CD4-positive, alpha-beta T cell treated with Interleukin-12 subunit alpha and Interleukin-12 subunit beta, for 1 hour (primary cell): ENCODE results near the gene PCDHA6.
"Not testable (repeated sequence)": the region's sequence is repeated elsewhere in the genome, so short reads cannot be mapped to it uniquely, and the experiment has no call there.

Experiments
- DNase-seq: peaks from one replicate; pipeline ENCODE4 v3.0.0-alpha.2; 2020

Gene PCDHA6, protein sequence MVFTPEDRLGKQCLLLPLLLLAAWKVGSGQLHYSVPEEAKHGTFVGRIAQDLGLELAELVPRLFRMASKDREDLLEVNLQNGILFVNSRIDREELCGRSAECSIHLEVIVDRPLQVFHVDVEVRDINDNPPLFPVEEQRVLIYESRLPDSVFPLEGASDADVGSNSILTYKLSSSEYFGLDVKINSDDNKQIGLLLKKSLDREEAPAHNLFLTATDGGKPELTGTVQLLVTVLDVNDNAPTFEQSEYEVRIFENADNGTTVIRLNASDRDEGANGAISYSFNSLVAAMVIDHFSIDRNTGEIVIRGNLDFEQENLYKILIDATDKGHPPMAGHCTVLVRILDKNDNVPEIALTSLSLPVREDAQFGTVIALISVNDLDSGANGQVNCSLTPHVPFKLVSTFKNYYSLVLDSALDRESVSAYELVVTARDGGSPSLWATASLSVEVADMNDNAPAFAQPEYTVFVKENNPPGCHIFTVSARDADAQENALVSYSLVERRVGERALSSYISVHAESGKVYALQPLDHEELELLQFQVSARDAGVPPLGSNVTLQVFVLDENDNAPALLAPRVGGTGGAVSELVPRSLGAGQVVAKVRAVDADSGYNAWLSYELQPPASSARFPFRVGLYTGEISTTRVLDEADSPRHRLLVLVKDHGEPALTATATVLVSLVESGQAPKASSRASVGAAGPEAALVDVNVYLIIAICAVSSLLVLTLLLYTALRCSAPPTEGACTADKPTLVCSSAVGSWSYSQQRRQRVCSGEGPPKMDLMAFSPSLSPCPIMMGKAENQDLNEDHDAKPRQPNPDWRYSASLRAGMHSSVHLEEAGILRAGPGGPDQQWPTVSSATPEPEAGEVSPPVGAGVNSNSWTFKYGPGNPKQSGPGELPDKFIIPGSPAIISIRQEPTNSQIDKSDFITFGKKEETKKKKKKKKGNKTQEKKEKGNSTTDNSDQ

GRCh38 chr5:140827704-140828361 is at the start of gene PCDHA6:
TSS of gene PCDHA6 (plus strand) at chr5:140827960. CDS start at chr5:140828092, 132 bp downstream.
- DNase-seq, result no peak

DNA sequence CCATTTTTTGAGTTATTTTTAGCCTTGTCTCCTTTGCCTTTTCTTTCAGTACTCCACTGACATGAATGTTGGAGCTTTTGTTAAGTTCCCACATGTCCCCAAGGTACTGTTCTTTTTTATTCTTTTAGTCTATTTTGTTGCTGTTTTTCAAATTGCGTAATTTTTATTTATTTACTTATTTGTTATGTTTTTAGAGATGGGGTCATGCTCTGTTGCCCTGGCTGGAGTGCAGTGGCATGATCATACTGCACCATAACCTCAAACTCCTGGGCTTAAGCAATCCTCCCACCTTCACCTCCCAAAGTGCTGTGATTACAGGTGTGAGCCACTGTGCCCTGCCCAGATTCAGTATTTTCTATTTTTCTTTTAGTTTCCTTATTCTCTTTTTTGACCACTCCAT is 47.2 kb upstream of the PCDHA6 start:
- no peak for DNase-seq

DNA sequence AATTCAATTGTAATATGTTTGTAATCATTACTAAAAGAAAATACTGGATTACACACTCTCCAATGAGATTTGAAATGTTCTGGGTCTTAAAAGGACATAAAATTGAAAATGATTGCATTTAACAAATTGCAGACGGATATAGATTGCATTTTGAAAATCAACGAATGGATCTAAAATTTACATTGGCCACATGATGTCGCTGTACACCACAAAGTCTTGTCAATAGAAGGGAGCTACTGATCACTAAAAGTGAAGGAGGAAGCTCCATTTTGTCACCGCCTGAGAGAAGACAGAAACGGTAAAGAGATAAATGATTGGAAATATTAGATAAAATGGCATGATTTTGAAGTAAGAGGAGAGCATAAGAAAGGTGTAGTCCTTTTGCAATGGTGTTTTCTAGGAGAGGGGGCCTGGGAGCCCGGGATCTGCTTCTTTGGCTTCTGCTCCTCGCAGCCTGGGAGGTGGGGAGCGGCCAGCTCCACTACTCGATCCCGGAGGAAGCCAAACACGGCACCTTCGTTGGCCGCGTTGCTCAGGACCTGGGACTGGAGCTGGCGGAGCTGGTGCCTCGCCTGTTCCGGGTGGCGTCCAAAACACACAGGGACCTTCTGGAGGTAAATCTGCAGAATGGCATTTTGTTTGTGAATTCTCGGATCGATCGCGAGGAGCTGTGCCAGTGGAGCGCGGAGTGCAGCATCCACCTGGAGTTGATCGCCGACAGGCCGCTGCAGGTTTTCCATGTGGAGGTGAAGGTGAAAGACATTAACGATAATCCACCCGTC is 41.7 kb upstream of the PCDHA6 start, which contains the start of gene PCDHA1:
Gene PCDHA1, plus strand, starts transcription at position 236 of the 782 bp plus-strand sequence.
- no peak for DNase-seq

DNA sequence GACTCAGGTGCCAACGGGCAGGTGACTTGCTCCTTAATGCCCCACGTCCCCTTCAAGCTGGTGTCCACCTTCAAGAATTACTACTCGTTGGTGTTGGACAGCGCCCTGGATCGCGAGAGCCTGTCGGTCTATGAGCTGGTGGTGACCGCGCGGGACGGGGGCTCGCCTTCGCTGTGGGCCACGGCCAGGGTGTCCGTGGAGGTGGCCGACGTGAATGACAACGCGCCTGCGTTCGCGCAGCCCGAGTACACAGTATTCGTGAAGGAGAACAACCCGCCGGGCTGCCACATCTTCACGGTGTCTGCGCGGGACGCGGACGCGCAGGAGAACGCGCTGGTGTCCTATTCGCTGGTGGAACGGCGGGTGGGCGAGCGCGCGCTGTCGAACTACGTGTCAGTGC is 40.3 kb upstream of the PCDHA6 start:
- DNase-seq, result not testable (repeated sequence)

GRCh38 chr5:140787849-140788504 is 39.8 kb upstream of the PCDHA6 start:
- not testable (repeated sequence) for DNase-seq

GRCh38 chr5:140791089-140791488 is 36.7 kb upstream of the PCDHA6 start:
- no peak for DNase-seq

GRCh38 chr5:140794595-140795258 is 33.0 kb upstream of the PCDHA6 start, which contains the start of gene PCDHA2:
TSS of gene PCDHA2 (plus strand) at chr5:140794852.
- no peak for DNase-seq

DNA sequence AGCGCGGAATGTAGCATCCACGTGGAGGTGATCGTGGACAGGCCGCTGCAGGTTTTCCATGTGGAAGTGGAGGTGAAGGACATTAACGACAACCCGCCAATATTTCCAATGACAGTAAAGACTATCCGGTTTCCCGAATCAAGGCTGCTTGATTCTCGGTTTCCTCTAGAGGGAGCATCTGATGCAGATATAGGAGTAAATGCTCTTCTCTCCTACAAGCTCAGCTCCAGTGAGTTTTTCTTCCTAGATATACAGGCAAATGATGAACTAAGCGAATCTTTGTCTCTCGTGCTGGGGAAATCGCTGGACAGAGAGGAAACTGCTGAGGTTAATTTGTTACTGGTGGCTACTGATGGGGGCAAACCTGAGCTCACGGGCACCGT is 32.5 kb upstream of the PCDHA6 start:
- DNase-seq, result no peak

DNA sequence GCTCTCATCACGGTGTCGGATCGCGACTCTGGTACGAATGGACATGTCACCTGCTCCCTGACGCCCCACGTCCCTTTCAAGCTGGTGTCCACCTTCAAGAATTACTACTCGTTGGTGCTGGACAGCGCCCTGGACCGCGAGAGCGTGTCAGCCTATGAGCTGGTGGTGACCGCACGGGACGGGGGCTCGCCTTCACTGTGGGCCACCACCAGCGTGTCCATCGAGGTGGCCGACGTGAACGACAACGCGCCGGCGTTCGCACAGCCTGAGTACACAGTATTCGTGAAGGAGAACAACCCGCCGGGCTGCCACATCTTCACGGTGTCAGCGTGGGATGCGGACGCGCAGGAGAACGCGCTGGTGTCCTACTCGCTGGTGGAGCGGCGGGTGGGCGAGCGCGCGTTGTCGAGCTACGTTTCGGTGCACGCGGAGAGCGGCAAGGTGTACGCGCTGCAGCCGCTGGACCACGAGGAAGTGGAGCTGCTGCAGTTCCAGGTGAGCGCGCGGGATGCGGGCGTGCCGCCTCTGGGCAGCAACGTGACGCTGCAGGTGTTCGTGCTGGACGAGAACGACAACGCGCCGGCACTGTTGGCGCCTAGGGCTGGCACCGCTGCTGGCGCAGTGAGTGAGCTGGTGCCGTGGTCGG is 31.6 kb upstream of the PCDHA6 start:
- DNase-seq, result not testable (repeated sequence)

GRCh38 chr5:140796718-140797095 is 31.1 kb upstream of the PCDHA6 start:
- DNase-seq, result no peak

GRCh38 chr5:140800816-140801493 is 26.8 kb upstream of the PCDHA6 start, which contains the start of gene PCDHA3:
TSS of gene PCDHA3 (plus strand) at chr5:140801057.
- DNase-seq, result no peak

DNA sequence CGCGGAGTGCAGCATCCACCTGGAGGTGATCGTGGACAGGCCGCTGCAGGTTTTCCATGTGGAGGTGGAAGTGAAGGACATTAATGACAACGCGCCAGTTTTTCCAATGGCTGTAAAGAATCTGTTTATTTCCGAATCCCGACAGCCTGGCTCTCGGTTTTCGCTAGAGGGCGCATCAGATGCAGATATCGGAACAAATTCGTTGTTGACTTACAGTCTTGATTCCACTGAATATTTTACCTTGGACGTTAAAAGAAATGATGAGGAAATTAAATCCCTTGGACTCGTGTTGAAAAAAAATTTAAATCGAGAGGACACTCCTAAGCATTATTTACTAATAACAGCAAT is 26.3 kb upstream of the PCDHA6 start:
- no peak for DNase-seq

DNA sequence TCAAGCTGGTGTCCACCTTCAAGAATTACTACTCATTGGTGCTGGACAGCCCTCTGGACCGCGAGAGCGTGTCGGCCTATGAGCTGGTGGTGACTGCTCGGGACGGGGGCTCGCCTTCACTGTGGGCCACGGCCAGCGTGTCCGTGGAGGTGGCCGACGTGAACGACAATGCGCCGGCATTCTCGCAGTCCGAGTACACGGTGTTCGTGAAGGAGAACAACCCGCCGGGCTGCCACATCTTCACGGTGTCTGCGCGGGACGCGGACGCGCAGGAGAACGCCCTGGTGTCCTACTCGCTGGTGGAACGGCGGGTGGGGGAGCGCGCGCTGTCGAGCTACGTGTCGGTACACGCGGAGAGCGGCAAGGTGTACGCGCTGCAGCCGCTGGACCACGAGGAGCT is 25.4 kb upstream of the PCDHA6 start:
- not testable (repeated sequence) for DNase-seq

DNA sequence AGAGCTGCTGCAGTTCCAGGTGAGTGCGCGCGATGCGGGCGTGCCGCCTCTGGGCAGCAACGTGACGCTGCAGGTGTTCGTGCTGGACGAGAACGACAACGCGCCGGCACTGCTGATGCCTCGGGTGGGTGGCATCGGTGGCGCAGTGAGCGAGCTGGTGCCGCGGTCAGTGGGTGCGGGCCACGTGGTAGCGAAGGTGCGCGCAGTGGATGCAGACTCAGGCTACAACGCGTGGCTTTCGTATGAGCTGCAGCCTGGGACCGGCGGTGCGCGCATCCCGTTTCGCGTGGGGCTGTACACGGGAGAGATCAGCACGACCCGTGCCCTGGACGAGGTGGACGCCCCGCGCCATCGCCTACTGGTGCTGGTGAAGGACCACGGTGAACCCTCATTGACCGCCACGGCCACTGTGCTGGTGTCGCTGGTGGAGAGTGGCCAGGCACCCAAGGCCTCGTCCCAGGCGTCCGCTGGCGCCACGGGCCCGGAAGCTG is 24.9 kb upstream of the PCDHA6 start:
- DNase-seq, result no peak

- DNase-seq, result no peak
Measured at GRCh38 chr5:140806834-140807775, 20.7 kb upstream of the PCDHA6 start, which contains the start of gene PCDHA4. TSS of gene PCDHA4 (plus strand) at chr5:140807068.

DNA sequence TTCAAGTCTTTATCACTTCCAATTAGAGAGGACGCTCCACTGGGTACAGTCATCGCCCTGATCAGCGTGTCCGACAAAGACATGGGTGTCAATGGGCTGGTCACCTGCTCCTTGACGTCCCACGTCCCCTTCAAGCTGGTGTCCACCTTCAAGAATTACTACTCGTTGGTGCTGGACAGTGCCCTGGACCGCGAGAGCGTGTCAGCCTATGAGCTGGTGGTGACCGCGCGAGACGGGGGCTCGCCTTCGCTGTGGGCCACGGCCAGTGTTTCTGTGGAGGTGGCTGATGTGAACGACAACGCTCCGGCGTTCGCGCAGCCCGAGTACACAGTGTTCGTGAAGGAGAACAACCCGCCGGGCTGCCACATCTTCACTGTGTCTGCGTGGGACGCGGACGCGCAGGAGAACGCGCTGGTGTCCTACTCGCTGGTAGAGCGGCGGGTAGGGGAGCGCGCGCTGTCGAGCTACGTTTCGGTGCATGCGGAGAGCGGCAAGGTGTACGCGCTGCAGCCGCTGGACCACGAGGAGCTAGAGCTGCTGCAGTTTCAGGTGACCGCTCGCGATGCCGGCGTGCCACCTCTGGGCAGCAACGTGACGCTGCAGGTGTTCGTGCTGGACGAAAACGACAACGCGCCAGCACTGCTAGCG is 19.4 kb upstream of the PCDHA6 start:
- not testable (repeated sequence) for DNase-seq

DNA sequence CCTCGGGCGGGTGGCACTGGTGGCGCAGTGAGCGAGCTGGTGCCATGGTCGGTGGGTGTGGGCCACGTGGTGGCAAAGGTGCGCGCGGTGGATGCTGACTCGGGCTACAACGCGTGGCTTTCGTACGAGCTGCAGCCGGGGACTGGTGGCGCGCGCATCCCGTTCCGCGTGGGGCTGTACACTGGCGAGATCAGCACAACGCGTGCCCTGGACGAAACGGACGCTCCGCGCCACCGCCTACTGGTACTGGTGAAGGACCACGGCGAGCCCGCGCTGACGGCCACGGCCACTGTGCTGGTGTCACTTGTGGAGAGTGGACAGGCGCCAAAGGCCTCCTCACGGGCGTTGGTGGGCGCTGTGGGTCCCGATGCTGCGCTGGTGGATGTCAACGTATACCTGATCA is 18.9 kb upstream of the PCDHA6 start:
- no peak for DNase-seq
